Loucy (cell line): Measurements from ENCODE around the gene SBK3.
"Not testable (repeated sequence)": the region's sequence is repeated elsewhere in the genome, so short reads cannot be mapped to it uniquely, and the experiment has no call there.

ENCODE experiments used
- H2AFZ ChIP-seq: fragments of 200-600 bp; sonication (generic); 2 replicates; pipeline ENCODE4 v1.6.0; 2016; ENCODE audit warnings: antibody characterized with exemption, mild to moderate bottlenecking, low read length, moderate library complexity
- H3F3A ChIP-seq: fragments of 200-600 bp; 2 replicates; pipeline ENCODE4 v1.6.0; 2016; ENCODE audit warnings: antibody characterized with exemption, low read depth, mild to moderate bottlenecking
- H3K27me3 ChIP-seq: fragments of 200-600 bp; sonication (generic); 2 replicates; pipeline ENCODE4 v1.6.1; 2014; ENCODE audit warnings: low read length, mild to moderate bottlenecking; ENCODE audit not compliant: insufficient read depth, poor library complexity, severe bottlenecking
- H3K36me3 ChIP-seq: fragments of 200-600 bp; sonication (generic); 2 replicates; pipeline ENCODE4 v1.6.1; 2016; ENCODE audit warnings: low read length; ENCODE audit not compliant: insufficient read depth
- H3K4me1 ChIP-seq: fragments of 200-600 bp; sonication (generic); 2 replicates; pipeline ENCODE4 v1.5.1; 2014; ENCODE audit warnings: low read length, mild to moderate bottlenecking; ENCODE audit not compliant: insufficient read depth, poor library complexity, severe bottlenecking
- H3K4me2 ChIP-seq: fragments of 200-600 bp; sonication (generic); 2 replicates; pipeline ENCODE4 v1.6.0; 2014; ENCODE audit warnings: antibody characterized with exemption, low read length, low read depth, mild to moderate bottlenecking; ENCODE audit not compliant: poor library complexity, severe bottlenecking
- H3K4me3 ChIP-seq: fragments of 200-600 bp; sonication (generic); 2 replicates; pipeline ENCODE4 v1.5.1; 2014; ENCODE audit warnings: low read length, mild to moderate bottlenecking, mixed read lengths; ENCODE audit not compliant: poor library complexity, severe bottlenecking
- H3K79me2 ChIP-seq: fragments of 200-600 bp; sonication (generic); 2 replicates; pipeline ENCODE4 v1.6.1; 2014; ENCODE audit warnings: low read length; ENCODE audit not compliant: insufficient read depth
- H3K9ac ChIP-seq: fragments of 200-600 bp; sonication (generic); 2 replicates; pipeline ENCODE4 v1.6.0; 2014; ENCODE audit warnings: mild to moderate bottlenecking, low read depth, low read length, moderate library complexity; ENCODE audit not compliant: poor library complexity, severe bottlenecking
- H3K9me2 ChIP-seq: fragments of 200-600 bp; sonication (generic); replicated peaks from 2 replicates; pipeline ENCODE4 v1.6.1; 2016; ENCODE audit warnings: low read depth, low read length, mixed read lengths
- H3K9me3 ChIP-seq: fragments of 200-600 bp; sonication (generic); 2 replicates; pipeline ENCODE4 v1.6.1; 2014; ENCODE audit warnings: mild to moderate bottlenecking, antibody characterized with exemption, low read length, low read depth; ENCODE audit not compliant: insufficient read depth
- H4K20me1 ChIP-seq: fragments of 200-600 bp; sonication (generic); 2 replicates; pipeline ENCODE4 v1.6.0; 2014; ENCODE audit warnings: antibody characterized with exemption, low read length, mild to moderate bottlenecking; ENCODE audit not compliant: insufficient read depth, poor library complexity, severe bottlenecking
- CTCF ChIP-seq: fragments of 200-600 bp; sonication (generic); conservative IDR thresholded peaks from 2 replicates; pipeline ENCODE4 v1.5.1; 2014; ENCODE audit warnings: mild to moderate bottlenecking, antibody characterized with exemption, low read length
- EZH2phosphoT487 ChIP-seq: fragments of 200-600 bp; IDR thresholded peaks from 2 replicates; pipeline ENCODE4 v1.6.1; 2018; ENCODE audit warnings: antibody characterized with exemption, mild to moderate bottlenecking, moderate library complexity, borderline replicate concordance

SBK3 gene

DNA sequence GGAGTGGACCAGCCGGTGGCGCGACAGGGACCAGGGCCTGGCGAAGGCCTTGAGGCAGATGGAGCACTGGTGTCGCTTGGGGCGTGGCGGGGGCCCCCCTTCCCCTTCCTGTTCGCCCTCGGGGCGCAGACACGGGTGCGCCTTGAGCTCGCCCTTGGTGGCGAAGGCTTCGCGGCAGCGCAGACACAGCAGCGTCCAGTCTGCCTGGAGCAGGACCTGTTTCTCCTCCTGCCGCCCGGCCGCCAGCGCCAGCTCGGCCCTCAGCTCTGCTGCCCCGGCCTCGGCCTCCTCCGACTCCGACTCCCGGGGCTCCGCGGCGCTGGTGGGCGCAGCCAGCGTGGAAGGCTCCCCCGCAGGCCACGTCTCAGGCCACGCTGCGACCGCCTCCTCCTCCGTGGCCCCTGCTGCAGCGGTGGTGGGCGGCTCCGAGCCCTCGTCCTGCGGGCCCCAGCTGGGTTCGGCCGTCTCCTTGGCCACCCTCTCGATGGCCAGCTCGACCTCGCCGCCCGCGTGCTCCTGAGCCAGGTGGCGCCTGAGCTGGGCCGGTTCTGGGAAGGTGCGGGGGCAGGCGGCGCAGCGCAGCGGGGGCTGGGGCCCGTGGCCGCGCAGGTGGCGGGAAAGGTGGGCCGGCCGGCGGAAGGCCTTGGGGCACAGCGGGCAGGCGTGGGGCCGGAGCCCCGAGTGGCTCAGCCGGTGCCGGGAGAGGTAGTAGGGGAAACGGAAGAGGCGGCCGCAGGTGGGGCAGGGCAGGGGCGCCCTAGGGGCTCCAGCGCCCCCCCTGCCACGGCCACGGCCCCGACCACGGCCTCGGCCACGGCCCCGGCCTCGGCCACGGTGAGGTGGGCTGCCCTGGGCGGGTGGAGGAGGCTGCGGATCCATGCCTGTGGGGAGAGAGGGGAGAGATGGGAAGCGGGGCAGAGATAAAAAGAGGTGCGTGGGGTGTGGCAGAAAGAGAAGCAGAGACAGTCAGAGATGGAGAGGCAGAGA, 33.7 kb upstream of the SBK3 start:
- Histone ChIP-seq H3K4me1 (peaks cover 7% of the 10 kb centered on the region), H3K9me3 (no peaks in the 10 kb centered on the region), H4K20me1 (peaks cover 4% of the 10 kb centered on the region), H3K9me2 (no peaks in the 10 kb centered on the region), H3K27me3 (no peaks in the 10 kb centered on the region), H3K9ac (peak overlapping the region; percentile 98), H2AFZ (no peak overlapping the region), H3K36me3 (peaks cover 6% of the 10 kb centered on the region; the same call in 1 of the 2 replicates), H3K4me3 (peak overlapping the region; percentile 94), H3K4me2 (peak overlapping the region; percentile 79), H3K79me2 (peaks cover 28% of the 10 kb centered on the region), H3F3A (no peaks in the 10 kb centered on the region)
- TF ChIP-seq EZH2phosphoT487 (no peak), CTCF (no peak)

GRCh38 chr19:55578031-55578760, 32.9 kb upstream of the SBK3 start:
- H3F3A ChIP-seq = no peaks in the 10 kb centered on the region
- no peak overlapping the region for H3K4me3 ChIP-seq
- H3K9ac ChIP-seq = no peak overlapping the region
- H3K27me3 ChIP-seq = no peaks in the 10 kb centered on the region
- no peak overlapping the region for H3K4me2 ChIP-seq
- no peaks in the 10 kb centered on the region for H3K9me3 ChIP-seq
- TF ChIP-seq CTCF (no peak), EZH2phosphoT487 (no peak)
- no peaks in the 10 kb centered on the region for H3K9me2 ChIP-seq
- H3K4me1 ChIP-seq = peaks cover 7% of the 10 kb centered on the region
- no peak overlapping the region for H2AFZ ChIP-seq
- H4K20me1 ChIP-seq = peaks cover 4% of the 10 kb centered on the region
- peaks cover 28% of the 10 kb centered on the region for H3K79me2 ChIP-seq
- peaks cover 6% of the 10 kb centered on the region; the same call in 1 of the 2 replicates for H3K36me3 ChIP-seq

DNA sequence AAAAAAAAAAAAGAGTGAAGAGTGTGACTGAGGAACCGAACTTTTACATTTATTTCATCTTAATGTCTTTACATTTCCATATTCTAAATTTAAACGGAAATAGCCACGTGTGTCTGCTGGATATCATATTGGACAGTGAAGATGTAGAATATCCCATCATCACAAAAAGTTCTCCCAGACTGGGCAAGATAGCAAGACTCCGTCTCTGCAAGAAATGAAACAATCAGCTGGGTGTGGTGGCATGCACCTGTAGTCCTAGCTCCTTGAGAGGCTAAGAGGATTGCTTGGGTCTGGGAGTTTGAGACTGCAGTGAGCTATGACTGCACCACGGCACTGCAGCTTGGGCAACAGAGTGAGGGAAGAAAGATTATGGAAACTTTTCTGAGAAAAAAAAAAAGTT, 31.4 kb upstream of the SBK3 start:
- H2AFZ ChIP-seq = no peak overlapping the region
- no peak overlapping the region for H3K9ac ChIP-seq
- no peaks in the 10 kb centered on the region for H3K27me3 ChIP-seq
- H3K4me1 ChIP-seq = peaks cover 7% of the 10 kb centered on the region
- H3K79me2 ChIP-seq = peaks cover 28% of the 10 kb centered on the region
- H3K4me2 ChIP-seq = no peak overlapping the region
- H3K4me3 ChIP-seq = no peak overlapping the region
- no peak for TF ChIP-seq EZH2phosphoT487
- no peak for TF ChIP-seq CTCF
- no peaks in the 10 kb centered on the region for H3K9me2 ChIP-seq
- peaks cover 6% of the 10 kb centered on the region; the same call in 1 of the 2 replicates for H3K36me3 ChIP-seq
- H3K9me3 ChIP-seq = no peaks in the 10 kb centered on the region
- H3F3A ChIP-seq = no peaks in the 10 kb centered on the region
- peaks cover 4% of the 10 kb centered on the region for H4K20me1 ChIP-seq

DNA sequence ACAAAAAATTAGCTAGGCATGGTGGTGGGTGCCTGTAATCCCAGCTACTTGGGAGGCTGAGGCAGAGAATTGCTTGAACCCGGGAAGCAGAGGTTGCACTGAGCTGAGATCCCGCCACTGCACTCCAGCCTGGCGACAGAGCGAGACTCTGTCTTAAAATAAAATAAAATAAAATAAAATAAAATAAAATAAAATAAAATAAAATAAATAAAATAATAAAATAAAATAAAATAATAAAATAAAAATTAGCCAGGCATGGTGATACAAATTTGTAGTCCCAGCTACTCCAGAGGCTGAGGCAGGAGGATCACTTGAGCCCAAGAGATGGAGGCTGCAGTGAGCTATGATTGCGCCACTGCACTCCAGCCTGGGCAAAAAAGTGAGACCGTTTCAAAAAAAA, 28.6 kb upstream of the SBK3 start:
- H3K4me3 ChIP-seq, H3K9me3 ChIP-seq, H2AFZ ChIP-seq, H3K27me3 ChIP-seq, H3K36me3 ChIP-seq, H3K79me2 ChIP-seq, H3K9me2 ChIP-seq, H3K9ac ChIP-seq, H4K20me1 ChIP-seq, H3K4me1 ChIP-seq, H3F3A ChIP-seq, H3K4me2 ChIP-seq: not testable (repeated sequence)

DNA sequence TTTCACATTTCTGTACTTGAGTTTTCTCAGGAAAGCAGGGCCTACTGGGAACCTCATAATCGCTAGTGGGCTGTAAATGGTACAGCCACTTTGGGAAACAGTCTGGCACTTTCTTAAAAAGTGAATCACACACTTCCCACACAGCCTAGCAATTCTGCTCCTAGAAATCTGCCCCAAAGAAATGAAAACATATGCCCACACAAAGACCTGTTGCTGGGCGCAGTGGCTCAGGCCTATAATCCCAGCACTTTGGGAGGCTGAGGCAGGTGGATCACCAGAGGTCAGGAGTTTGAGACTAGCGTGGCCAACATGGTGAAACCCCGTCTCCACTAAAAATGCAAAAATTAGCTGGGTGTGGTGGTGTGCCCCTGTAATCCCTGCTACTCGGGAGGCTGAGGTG, 24.1 kb upstream of the SBK3 start:
- not testable (repeated sequence) for H3K4me1 ChIP-seq, H2AFZ ChIP-seq, H3K9me3 ChIP-seq, H3F3A ChIP-seq, H3K36me3 ChIP-seq, H4K20me1 ChIP-seq, H3K27me3 ChIP-seq, H3K4me2 ChIP-seq, H3K4me3 ChIP-seq, H3K9ac ChIP-seq, H3K79me2 ChIP-seq, H3K9me2 ChIP-seq
